Measurements from ENCODE around the gene PCNX2.

GRCh38 chr1:232951605-232952004 is 343.9 kb downstream of the PCNX2 start:
- TF ChIP-seq CTCF (IDR thresholded peaks at IDR 0.05) (no peak), POLR2A (IDR thresholded peaks at IDR 0.05) (no peak)

All from heart left ventricle (tissue), 13 donors.